Measurements from ENCODE around the gene TRAPPC3. TPM values are rescaled to one million over a fixed set of nuclear protein-coding genes. Genes with fewer than 3 reads are reported as not detected.

The TRAPPC3 gene
- total and polyA plus RNA-seq, 9 of the 15 experiments (the other 6 are each of a cell fraction or from before 2014, with no cell fraction given): 20.6 to 141 (median 112) TPM

GRCh38 chr1:36187800-36188593 is 38.7 kb upstream of the TRAPPC3 start (continued):
- TF ChIP-seq, protein P1, sequence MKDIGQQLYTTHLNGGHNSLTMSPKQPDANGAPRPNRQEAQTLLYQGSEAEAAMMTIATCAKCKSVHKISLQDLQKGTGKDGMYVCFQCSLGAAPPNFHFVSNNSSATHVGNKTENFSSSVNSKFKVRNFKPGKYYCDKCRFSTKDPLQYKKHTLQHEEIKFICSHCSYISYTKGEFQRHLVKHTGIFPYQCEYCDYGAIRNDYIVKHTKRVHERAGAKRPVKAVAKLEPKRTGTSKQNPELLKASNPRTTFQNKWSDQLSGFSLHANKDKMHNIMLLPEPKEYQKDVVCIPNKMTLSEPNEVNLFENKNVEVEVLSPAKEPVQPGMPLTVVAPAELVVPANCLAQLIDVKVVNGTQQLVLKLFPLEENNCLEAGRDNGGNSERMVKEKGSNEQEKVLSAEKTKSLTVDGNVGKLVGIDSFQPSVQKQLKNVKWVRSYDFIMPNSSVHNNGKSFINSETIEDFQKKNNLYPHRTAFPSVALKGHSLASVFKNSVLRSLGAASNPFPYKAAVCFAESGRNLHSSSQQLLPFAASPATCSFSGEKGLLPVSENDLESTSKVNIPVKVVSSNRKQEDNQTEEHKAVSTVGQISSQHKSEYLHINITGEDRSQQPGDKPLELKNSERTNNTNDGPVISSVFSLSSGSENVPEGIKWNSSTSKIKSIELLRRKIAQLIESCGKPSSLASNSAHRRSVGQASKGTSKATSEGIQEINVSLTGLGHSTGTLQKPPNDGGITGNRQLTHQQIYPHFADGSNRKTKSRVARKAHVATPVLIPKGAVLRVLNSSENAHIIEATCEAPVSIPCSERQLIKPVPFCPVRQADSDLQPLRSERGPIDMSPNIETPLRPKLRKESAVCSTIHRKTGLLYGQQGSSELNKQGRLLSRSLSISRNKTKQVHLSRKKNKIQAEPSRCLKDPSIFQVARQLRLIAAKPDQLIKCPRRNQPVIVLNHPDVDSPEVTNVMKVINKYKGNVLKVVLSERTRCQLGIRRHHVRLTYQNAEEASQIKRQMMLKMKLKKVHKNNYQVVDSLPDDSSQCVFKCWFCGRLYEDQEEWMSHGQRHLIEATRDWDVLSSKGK (CRISPR knock-in tag; IDR thresholded peaks at IDR 0.05): no peak
- TF ChIP-seq TEAD1 (CRISPR knock-in tag; IDR thresholded peaks at IDR 0.05): peak in 1 of 2 experiments; percentile 69; a peak in 1 of 4 replicates
- TF ChIP-seq CHCHD3 (CRISPR knock-in tag; IDR thresholded peaks at IDR 0.05): no peak
- TF ChIP-seq MTF1 (CRISPR knock-in tag; IDR thresholded peaks at IDR 0.05; ENCODE audit: borderline replicate concordance): no peak
- TF ChIP-seq RBM14 (IDR thresholded peaks at IDR 0.05; ENCODE audit: borderline replicate concordance, insufficient read depth, low read depth, low read length): no peak
- no peak for TF ChIP-seq NR1H2 (CRISPR knock-in tag; IDR thresholded peaks at IDR 0.05)
- no peak for TF ChIP-seq ELF2 (CRISPR knock-in tag; IDR thresholded peaks at IDR 0.05)
- TF ChIP-seq KDM1A (IDR thresholded peaks at IDR 0.05): no peak
- TF ChIP-seq ZFP91 (CRISPR knock-in tag; IDR thresholded peaks at IDR 0.05): no peak
- no peak for TF ChIP-seq MAFF (IDR thresholded peaks at IDR 0.05; ENCODE audit: low read length)
- no peak for TF ChIP-seq TCFL5 (CRISPR knock-in tag; conservative IDR thresholded peaks at IDR 0.05)
- no peak for TF ChIP-seq ZNF184 (CRISPR knock-in tag; IDR thresholded peaks at IDR 0.05)
- peak in 1 of 2 experiments; percentile 15; a peak in 1 of 4 replicates for TF ChIP-seq FOXK2 (conservative IDR thresholded peaks at IDR 0.05 in 1 of 2, IDR thresholded peaks at IDR 0.05 in 1 of 2; ENCODE audit: low read depth in 2 of 2)
- TF ChIP-seq TRIM28 (IDR thresholded peaks at IDR 0.05): peak; percentile 89; the same call in 1 of the 2 replicates
- no peak for TF ChIP-seq NCOA6 (IDR thresholded peaks at IDR 0.05)
- TF ChIP-seq FOXA3 (CRISPR knock-in tag; conservative IDR thresholded peaks at IDR 0.05 in 1 of 2, IDR thresholded peaks at IDR 0.05 in 1 of 2): no peak
- TF ChIP-seq SFPQ (IDR thresholded peaks at IDR 0.05; ENCODE audit: low read depth, low read length): no peak
- TF ChIP-seq GABPA (tag; conservative IDR thresholded peaks at IDR 0.05; ENCODE audit: low read depth): no peak
- no peak for TF ChIP-seq GMEB1 (CRISPR knock-in tag; IDR thresholded peaks at IDR 0.05)

Data from K562 (cell line).